Activated CD4-positive, alpha-beta T cell treated with anti-CD3 and anti-CD28 coated beads, Interleukin-2, Interleukin-4, amounts not matched to agents 100 ng/mL and 50 ng/mL, durations not matched to agents 16 hours and 8 hours (primary cell): ENCODE results near the gene MYO1G.

Experiments
- DNase-seq: peaks from one replicate; pipeline ENCODE4 v3.0.0-alpha.2; 2020; ENCODE audit warnings: low spot score

Gene MYO1G

DNA sequence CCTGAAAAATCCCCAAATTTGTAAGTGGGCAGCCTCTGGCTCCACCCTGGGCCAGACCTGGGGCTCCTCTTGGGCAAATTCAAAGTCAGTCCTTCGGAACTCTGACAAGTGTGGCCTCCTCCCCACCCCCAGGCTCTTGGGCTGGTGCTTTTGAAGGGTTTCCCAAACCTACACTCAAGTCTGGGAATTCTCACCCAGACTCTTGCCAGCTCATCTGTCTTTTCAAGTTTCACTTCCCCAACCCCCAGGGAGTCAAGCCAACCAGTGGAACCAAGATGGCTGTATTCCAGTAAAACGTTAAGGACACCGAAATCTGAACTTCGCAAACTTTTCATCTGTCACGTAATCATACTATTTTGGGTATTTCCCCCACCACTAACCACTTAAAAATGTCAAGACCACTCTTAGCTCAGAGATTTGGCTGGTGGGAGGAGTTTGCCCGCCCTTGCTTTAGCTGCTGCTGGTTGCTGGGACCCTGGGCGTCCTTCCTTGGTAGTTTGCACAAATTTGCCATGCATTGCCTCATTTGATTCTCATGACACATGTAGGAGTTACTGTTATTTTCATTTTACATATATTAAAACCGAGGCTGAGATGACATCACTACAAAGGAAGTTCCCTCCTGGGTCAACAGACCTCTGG lies 1.7 kb upstream of the MYO1G start:
- DNase-seq: peak; percentile 88

DNA sequence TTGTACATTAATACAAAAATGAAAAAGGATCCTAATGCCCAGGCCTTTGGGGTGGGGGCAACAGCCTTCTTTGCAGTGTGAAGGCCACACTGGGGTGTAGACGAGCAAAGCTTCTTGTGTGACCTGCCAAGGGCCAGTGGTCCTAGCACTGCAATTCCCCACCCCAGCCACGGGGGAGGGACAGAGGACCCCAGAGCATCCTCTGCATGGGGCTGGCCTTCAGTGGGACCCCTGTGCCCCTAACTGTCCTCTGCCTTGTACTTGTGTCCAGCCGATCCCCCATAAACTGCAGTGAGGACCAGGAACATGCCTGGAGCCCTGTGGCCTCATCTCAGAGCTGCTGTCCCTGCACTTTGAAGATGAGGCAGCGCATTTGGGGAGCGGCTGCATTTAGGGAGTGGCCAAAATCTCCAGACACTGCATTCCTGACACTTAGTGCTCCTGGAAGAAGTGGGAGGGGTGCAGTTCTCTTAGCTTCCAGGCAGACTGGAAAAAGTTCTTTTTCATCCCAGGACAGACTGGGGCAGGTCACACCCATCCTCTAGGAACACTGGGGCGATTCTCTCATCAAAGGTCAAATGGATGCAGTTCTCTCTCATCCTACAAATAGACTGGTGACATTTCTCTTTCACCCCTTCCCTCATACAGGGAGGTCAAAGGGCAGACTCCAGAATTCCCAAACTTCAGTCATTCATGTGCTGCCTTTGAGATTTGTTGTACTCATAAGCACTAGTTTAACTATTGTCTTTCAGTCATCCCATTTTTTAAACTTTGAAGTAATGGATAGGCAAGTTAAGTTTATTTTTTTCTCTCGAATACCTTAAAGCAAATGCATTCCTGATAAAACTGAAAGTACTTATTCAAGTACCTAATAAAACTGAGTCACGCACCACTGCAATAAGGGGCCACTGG lies 922 bp upstream of the MYO1G start:
- DNase-seq: no peak

GRCh38 chr7:44977959-44978335 lies 868 bp downstream of the MYO1G start:
- DNase-seq: no peak

- DNase-seq: peak; percentile 87
Measured at GRCh38 chr7:44977304-44977958, 1.4 kb downstream of the MYO1G start.

- no peak for DNase-seq
Measured at GRCh38 chr7:44976746-44977196, 2.0 kb downstream of the MYO1G start.

DNA sequence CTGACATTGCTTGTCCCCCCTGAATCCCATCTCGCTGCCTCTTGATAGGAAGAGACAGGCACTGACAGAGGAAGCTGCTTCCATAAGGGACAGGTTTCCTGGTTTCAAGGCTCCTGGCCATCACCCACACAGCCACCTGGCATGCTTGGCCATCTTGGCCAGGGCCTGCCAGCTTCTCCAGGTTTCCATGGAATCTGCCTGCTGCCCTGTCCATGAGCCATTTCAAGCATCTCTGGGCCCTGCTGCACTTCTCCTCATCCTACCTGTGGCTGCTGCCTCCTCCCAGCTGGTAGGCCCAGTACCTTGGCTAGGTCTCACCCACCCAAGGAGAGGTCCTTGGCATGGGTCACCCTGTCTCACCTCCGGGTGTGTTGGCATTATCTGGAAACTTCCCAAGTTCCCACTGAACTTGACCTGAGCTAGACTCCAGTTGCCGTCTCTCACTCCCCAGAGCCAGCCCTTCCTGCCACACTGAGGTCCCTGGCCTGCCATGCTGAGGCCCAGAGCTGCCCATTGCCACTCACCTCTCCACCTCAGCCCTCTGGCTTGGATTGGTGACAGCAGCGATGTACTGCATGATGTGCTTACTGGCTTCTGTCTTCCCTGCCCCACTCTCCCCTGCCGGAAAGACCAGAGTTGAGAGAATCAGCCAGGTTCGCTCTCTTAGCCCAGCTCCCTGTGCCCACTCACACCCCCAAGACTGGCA lies 2.6 kb downstream of the MYO1G start:
- DNase-seq: no peak

DNA sequence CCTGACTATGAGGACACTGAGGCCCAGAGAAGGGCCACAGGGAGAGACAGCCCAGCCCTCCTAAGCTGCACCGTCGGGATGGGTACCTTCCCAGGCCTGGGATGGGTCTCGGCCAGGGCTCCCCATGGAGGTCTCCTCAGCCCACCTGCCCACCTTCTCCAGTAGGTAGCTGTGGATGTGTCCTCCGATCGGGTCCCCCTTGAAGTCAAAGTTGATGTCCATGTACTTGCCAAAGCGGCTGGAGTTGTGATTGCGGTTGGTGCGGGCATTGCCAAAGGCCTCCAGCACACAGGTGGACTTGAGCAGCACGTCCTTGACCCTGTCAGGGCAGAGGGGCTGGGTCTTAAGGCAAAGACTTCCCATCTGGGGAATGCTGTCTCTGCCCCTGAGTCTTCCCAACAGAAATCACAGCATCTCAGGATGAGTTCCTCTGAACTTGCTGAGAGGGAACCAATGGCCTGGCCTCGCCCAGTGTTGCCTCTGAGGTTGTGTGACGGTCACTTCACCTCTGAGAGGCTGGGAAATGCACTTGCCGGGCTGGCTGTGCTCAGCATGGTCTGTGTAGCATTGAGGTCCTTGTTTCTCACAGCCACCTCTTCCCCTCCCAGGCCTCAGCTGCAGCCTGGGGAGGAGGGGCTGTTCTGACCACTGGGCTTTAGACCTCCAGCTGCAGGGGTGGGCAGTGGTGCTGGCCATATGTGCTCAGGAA lies 3.3 kb downstream of the MYO1G start:
- no peak for DNase-seq

DNA sequence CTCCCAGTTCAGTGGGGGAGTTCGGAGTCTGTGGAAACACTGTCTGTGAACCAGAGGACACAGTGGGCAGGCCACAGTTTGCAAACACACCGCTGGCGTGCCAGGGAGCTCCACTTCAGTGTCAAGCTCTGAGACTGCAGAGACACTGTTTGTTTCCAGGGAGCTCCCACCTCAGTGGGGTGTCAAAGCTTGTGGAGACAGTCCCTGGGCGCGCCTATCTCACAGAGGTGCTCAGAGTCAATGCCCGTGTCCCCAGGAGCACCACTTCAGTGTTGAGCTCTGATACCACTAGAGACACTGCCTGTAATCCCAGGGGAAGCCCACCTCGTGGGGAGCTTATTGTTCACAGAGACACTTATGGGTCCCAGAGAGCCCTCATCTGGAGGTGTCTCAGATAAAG lies 4.3 kb downstream of the MYO1G start:
- no peak for DNase-seq

DNA sequence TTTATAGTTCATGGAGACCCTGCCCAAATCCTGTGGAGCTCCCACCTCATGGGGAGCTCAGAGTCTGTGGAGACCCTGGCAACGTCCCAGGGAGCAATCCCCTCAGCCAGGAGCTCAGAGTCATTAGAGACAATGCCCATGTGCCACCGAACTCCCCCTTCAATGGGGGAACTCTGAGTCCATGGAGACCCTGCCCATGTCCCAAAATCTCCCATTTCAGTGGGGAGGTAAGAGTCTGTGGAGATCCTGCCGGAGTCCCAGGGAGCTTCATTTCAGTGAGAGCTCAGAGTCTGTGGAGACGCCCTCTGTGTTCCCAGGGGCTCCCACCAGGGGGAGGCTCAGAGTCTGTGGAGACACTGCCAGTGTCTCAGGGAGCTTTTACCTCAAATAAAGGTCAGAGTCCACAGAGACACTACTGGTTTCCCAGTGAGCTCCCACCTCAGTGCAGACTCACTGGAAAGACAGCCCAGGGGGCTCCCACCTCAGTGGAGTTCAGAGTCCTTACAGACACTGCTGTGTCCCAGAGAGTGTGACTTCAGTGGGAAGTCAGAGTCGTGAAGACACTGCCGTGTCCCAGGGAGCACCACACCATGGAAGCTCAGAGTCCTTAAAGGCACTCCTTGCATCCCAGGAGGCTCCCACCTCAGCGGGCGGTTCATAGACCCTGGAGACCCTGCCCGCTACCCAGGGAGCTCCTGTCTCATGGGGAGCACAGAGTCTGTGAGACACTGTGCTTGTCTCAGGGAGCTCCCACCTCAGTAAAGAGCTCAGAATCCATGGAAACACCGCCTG lies 5.0 kb downstream of the MYO1G start:
- no peak for DNase-seq

DNA sequence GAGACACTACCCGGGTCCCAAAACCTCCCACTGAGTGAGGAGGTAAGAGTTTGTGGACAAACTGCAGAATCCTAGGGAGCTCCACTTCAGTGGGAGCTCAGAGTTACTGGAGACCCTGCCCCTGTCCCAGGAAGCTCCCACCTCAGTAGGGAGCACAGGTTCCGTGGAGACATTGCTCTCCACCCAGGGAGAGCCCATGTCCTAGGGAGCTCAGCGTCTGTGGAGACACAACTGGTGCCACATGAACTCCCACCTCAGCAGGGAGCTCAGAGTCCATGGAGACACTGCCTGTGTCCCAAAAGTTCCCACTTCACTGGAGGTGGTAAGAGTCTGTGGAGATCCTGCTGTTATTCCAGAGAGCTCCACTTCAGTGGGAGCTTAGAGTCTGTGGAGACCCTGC lies 6.3 kb downstream of the MYO1G start:
- no peak for DNase-seq

DNA sequence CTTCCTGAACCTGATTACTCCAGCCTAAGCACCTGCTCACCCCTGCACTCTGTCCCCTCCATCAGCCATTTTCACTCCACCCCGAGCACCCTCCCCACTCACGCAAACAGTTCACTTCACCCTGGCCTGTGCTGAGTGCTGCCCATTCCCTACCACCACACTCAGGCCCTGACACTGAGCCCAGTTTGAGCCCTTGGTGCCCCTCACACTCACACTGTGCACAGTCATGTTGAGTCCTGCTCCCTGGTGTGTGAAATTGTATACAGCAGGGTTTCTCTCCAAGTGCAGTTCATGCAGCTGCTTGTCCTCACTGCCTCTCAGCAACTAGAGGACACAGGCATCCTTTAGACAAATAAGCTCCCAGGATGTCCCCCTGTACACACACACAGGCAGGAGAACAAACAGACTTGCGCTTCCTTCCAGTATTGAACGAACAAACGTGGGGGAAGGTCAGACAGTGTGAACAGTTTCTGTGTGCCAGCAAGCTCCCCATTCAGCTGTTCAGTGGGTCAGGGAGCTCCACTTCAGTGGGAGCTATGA lies 6.8 kb downstream of the MYO1G start:
- no peak for DNase-seq

DNA sequence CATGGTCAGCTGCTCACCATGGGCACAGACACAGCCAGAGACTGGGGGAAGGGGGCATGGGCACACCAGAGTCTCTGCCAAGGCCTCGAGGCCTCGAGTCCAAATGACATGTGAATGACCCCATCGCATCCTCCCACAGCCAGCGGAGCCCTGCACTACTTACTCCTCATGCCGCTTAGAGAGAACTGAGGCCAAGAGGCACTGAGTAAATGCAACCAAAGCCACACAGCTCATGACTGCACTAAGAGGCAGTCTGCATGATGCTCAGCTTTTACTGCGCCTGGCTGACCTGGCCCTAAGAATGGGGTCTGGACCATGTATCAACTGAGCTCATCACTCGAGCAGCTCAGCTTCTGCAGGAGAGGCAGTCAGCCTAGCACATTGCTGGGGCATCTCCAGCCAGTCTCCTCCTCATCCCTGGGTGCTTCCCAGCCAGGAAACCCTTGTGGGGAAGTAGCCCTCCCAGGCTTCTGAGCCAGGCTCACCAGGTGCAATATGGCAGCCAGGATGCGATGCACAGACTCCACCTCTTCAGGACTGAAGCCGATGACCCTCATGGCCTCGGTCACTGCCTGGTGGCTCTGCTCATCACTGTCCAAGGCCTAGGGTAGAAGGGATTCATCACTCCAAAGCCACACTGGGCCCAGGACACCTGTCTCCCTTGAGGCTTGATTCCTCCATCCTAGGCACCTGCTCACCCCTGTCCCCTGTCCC lies 7.5 kb downstream of the MYO1G start:
- no peak for DNase-seq

DNA sequence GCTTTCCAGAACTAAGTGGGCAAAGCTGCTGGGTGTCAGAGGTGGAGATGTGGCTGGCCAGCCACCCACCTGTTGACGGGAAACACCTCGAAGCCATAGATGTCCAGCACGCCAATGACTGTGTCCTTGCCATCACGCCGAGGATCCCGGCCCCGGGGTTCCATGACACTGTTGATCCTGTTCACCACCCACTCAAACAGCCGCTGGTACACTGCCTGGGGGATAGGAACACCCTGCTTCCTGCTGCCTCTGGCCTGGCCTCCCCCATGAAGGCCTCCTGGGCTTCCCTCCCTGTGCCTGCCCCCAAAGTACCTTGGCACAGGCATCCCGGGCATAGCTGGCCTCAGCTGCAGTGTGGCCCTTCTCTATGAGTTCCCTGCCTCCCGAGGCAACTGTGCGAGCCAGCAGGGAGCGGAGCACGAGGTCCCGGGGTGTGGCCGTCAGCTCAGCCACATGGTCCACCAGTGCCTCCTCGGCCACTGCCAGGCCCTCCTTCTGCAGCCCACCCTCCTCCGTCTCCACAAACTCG lies 8.2 kb downstream of the MYO1G start:
- no peak for DNase-seq

GRCh38 chr7:44969701-44970522 lies 8.9 kb downstream of the MYO1G start:
- DNase-seq: no peak

- no peak for DNase-seq
Measured at GRCh38 chr7:44969049-44969700, 9.6 kb downstream of the MYO1G start.

DNA sequence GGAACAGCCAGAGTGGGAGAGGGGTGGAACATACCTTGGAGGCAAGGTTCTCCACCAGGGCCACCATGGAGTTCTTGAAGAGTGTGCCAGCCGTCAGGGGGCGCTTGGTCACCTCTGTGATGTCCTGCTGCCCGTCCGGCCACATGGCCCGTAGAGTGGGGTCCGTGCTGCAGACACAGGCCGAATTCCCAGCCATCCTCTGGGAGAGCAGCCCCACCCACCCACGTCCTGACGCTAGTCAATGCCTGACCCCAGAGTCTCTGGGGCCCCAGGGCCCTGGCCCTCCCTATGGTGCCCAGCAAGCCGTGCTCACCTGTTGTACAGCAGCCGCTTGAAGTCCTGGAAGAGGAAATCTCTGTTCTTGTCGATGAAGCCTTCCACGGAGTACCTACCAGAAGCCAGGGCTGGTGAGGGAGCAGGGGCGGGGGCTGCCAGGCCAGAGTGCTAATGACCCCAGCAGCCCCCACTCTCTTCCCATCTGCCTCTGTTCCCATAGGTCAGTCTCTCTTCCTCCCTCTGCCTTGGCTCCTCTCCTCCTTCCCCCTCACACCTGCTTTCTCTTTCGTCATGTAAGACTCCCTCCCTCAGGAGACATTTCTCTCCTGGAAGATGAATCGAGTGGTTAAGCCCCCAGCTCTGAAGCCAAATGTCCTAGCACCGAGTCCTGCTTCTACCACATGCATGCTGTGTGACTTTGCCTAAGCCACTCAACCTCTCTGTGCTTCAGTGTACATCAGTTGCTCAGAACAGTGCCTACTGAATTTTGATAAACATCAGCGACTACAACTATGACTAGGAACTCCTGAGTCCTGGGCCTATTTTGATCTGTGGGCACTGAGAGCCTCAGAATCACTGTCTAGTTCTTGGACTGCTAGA lies 11.0 kb downstream of the MYO1G start:
- DNase-seq: no peak
